NT2/D1 (cell line): ENCODE measurements around the gene ARHGEF11.

Experiments used
- SUZ12 ChIP-seq: IDR thresholded peaks from 2 replicates; pipeline ENCODE4 v1.6.1; 2011; ENCODE audit not compliant: insufficient read length, insufficient read depth; ENCODE audit errors: extremely low read depth
- YY1 ChIP-seq: IDR thresholded peaks from 2 replicates; pipeline ENCODE4 v1.6.1; 2011; ENCODE audit not compliant: insufficient read length, insufficient read depth
- ZNF274 ChIP-seq: IDR thresholded peaks from 2 replicates; pipeline ENCODE4 v1.6.1; 2011; ENCODE audit warnings: mild to moderate bottlenecking, low read depth, low read length

GRCh38 chr1:156894711-156895454, 150.7 kb downstream of the ARHGEF11 start:
- TF ChIP-seq YY1, result no peak
- TF ChIP-seq ZNF274, result no peak
- no peak for TF ChIP-seq SUZ12
